ENCODE results near the gene EIF5.
A peak's percentile ranks its signal among the peaks of the same experiment; 100 is the strongest.

EIF5 gene

GRCh38 chr14:103319422-103319821 is 14.6 kb upstream of the EIF5 start:
- Histone ChIP-seq H3K4me3 (ENCODE audit: low read length) (no peak overlapping the region), H3K9me3 (ENCODE audit: control insufficient read depth, low read length) (no peaks in the 10 kb centered on the region), H3K9ac (ENCODE audit: low read length) (no peak overlapping the region), H3K36me3 (ENCODE audit: control insufficient read depth, insufficient read depth, low read length, severe bottlenecking) (no peaks in the 10 kb centered on the region), H3K4me1 (ENCODE audit: control insufficient read depth, insufficient read depth, low read length) (no peaks in the 10 kb centered on the region), H3K27me3 (replicated peaks; ENCODE audit: control insufficient read depth, insufficient read depth, low read length) (peaks cover under 1% of the 10 kb centered on the region)
- DNase-seq (ENCODE audit: low read depth), result no peak

- no peak for DNase-seq (ENCODE audit: low read depth)
- Histone ChIP-seq H3K36me3 (ENCODE audit: control insufficient read depth, insufficient read depth, low read length, severe bottlenecking) (no peaks in the 10 kb centered on the region), H3K4me1 (ENCODE audit: control insufficient read depth, insufficient read depth, low read length) (no peaks in the 10 kb centered on the region)
These were observed 8.0 kb upstream of the EIF5 start for GRCh38 chr14:103326078-103326477.

GRCh38 chr14:103328941-103329340 is 5.1 kb upstream of the EIF5 start:
- no peaks in the 10 kb centered on the region for H3K9me3 ChIP-seq (ENCODE audit: control insufficient read depth, low read length)
- no peak overlapping the region for H3K9ac ChIP-seq (ENCODE audit: low read length)
- no peak overlapping the region for H3K4me3 ChIP-seq (ENCODE audit: low read length)
- peaks cover 19% of the 10 kb centered on the region for H3K4me1 ChIP-seq (ENCODE audit: control insufficient read depth, insufficient read depth, low read length)
- DNase-seq (ENCODE audit: low read depth), result no peak
- H3K27me3 ChIP-seq (replicated peaks; ENCODE audit: control insufficient read depth, insufficient read depth, low read length), result peaks cover 3% of the 10 kb centered on the region
- no peaks in the 10 kb centered on the region for H3K36me3 ChIP-seq (ENCODE audit: control insufficient read depth, insufficient read depth, low read length, severe bottlenecking)

More at GRCh38 chr14:103326078-103326477, 8.0 kb upstream of the EIF5 start:
- Histone ChIP-seq H3K4me3 (ENCODE audit: low read length) (no peak overlapping the region), H3K9me3 (ENCODE audit: control insufficient read depth, low read length) (no peaks in the 10 kb centered on the region), H3K27me3 (replicated peaks; ENCODE audit: control insufficient read depth, insufficient read depth, low read length) (peaks cover 3% of the 10 kb centered on the region), H3K9ac (ENCODE audit: low read length) (no peak overlapping the region)

- Histone ChIP-seq H3K36me3 (ENCODE audit: control insufficient read depth, insufficient read depth, low read length, severe bottlenecking) (no peaks in the 10 kb centered on the region), H3K9me3 (ENCODE audit: control insufficient read depth, low read length) (no peaks in the 10 kb centered on the region)
- DNase-seq (ENCODE audit: low read depth), result no peak
These were observed 4.4 kb upstream of the EIF5 start for GRCh38 chr14:103329401-103330347.

GRCh38 chr14:103330536-103330935 is 3.5 kb upstream of the EIF5 start:
- Histone ChIP-seq H3K27me3 (replicated peaks; ENCODE audit: control insufficient read depth, insufficient read depth, low read length) (no peaks in the 10 kb centered on the region), H3K9ac (ENCODE audit: low read length) (no peak overlapping the region), H3K4me1 (ENCODE audit: control insufficient read depth, insufficient read depth, low read length) (peaks cover 21% of the 10 kb centered on the region), H3K4me3 (ENCODE audit: low read length) (no peak overlapping the region), H3K36me3 (ENCODE audit: control insufficient read depth, insufficient read depth, low read length, severe bottlenecking) (peaks cover 1% of the 10 kb centered on the region), H3K9me3 (ENCODE audit: control insufficient read depth, low read length) (no peaks in the 10 kb centered on the region)
- DNase-seq (ENCODE audit: low read depth), result no peak

More at GRCh38 chr14:103329401-103330347, 4.4 kb upstream of the EIF5 start:
- Histone ChIP-seq H3K4me1 (ENCODE audit: control insufficient read depth, insufficient read depth, low read length) (peaks cover 19% of the 10 kb centered on the region), H3K27me3 (replicated peaks; ENCODE audit: control insufficient read depth, insufficient read depth, low read length) (peaks cover under 1% of the 10 kb centered on the region), H3K9ac (ENCODE audit: low read length) (no peak overlapping the region), H3K4me3 (ENCODE audit: low read length) (no peak overlapping the region)

GRCh38 chr14:103332143-103332919 is 1.7 kb upstream of the EIF5 start:
- Histone ChIP-seq H3K27me3 (replicated peaks; ENCODE audit: control insufficient read depth, insufficient read depth, low read length) (no peaks in the 10 kb centered on the region), H3K9me3 (ENCODE audit: control insufficient read depth, low read length) (no peaks in the 10 kb centered on the region), H3K36me3 (ENCODE audit: control insufficient read depth, insufficient read depth, low read length, severe bottlenecking) (peaks cover 19% of the 10 kb centered on the region), H3K4me3 (ENCODE audit: low read length) (peak overlapping the region; percentile 98), H3K4me1 (ENCODE audit: control insufficient read depth, insufficient read depth, low read length) (peaks cover 39% of the 10 kb centered on the region), H3K9ac (ENCODE audit: low read length) (peak overlapping the region; percentile 100)
- DNase-seq (ENCODE audit: low read depth), result peak; percentile 30

- H3K4me1 ChIP-seq (ENCODE audit: control insufficient read depth, insufficient read depth, low read length), result peaks cover 45% of the 10 kb centered on the region
- peaks cover 45% of the 10 kb centered on the region for H3K36me3 ChIP-seq (ENCODE audit: control insufficient read depth, insufficient read depth, low read length, severe bottlenecking)
- DNase-seq (ENCODE audit: low read depth), result peak; percentile 86
- no peaks in the 10 kb centered on the region for H3K27me3 ChIP-seq (replicated peaks; ENCODE audit: control insufficient read depth, insufficient read depth, low read length)
- no peaks in the 10 kb centered on the region for H3K9me3 ChIP-seq (ENCODE audit: control insufficient read depth, low read length)
- H3K9ac ChIP-seq (ENCODE audit: low read length), result peak overlapping the region; percentile 100
- H3K4me3 ChIP-seq (ENCODE audit: low read length), result peak overlapping the region; percentile 98
These were observed 896 bp downstream of the EIF5 start for GRCh38 chr14:103334644-103335622.

GRCh38 chr14:103336191-103336590 is 2.2 kb downstream of the EIF5 start:
- Histone ChIP-seq H3K36me3 (ENCODE audit: control insufficient read depth, insufficient read depth, low read length, severe bottlenecking) (peaks cover 58% of the 10 kb centered on the region), H3K9ac (ENCODE audit: low read length) (peak overlapping the region; percentile 100), H3K4me3 (ENCODE audit: low read length) (peak overlapping the region; percentile 98), H3K4me1 (ENCODE audit: control insufficient read depth, insufficient read depth, low read length) (peaks cover 45% of the 10 kb centered on the region), H3K27me3 (replicated peaks; ENCODE audit: control insufficient read depth, insufficient read depth, low read length) (no peaks in the 10 kb centered on the region), H3K9me3 (ENCODE audit: control insufficient read depth, low read length) (no peaks in the 10 kb centered on the region)
- DNase-seq (ENCODE audit: low read depth), result no peak

- no peak for DNase-seq (ENCODE audit: low read depth)
- peaks cover 74% of the 10 kb centered on the region for H3K36me3 ChIP-seq (ENCODE audit: control insufficient read depth, insufficient read depth, low read length, severe bottlenecking)
- H3K27me3 ChIP-seq (replicated peaks; ENCODE audit: control insufficient read depth, insufficient read depth, low read length), result no peaks in the 10 kb centered on the region
- H3K9me3 ChIP-seq (ENCODE audit: control insufficient read depth, low read length), result no peaks in the 10 kb centered on the region
- H3K4me3 ChIP-seq (ENCODE audit: low read length), result no peak overlapping the region
- H3K9ac ChIP-seq (ENCODE audit: low read length), result peak overlapping the region; percentile 0
- H3K4me1 ChIP-seq (ENCODE audit: control insufficient read depth, insufficient read depth, low read length), result peaks cover 31% of the 10 kb centered on the region
These were observed 3.8 kb downstream of the EIF5 start for GRCh38 chr14:103337794-103338193.

GRCh38 chr14:103339561-103339960 is 5.5 kb downstream of the EIF5 start:
- H3K4me1 ChIP-seq (ENCODE audit: control insufficient read depth, insufficient read depth, low read length), result peaks cover 30% of the 10 kb centered on the region
- H3K9me3 ChIP-seq (ENCODE audit: control insufficient read depth, low read length), result no peaks in the 10 kb centered on the region
- no peaks in the 10 kb centered on the region for H3K27me3 ChIP-seq (replicated peaks; ENCODE audit: control insufficient read depth, insufficient read depth, low read length)
- no peak overlapping the region for H3K4me3 ChIP-seq (ENCODE audit: low read length)
- DNase-seq (ENCODE audit: low read depth), result no peak
- no peak overlapping the region for H3K9ac ChIP-seq (ENCODE audit: low read length)
- peaks cover 92% of the 10 kb centered on the region for H3K36me3 ChIP-seq (ENCODE audit: control insufficient read depth, insufficient read depth, low read length, severe bottlenecking)
